ENCODE results near the gene IKZF3. TPM values are rescaled to one million over a fixed set of nuclear protein-coding genes. Genes with fewer than 3 reads are reported as not detected.

IKZF3 gene
- total RNA-seq, 4 donors from 2014 or later: 2.9 to 8.3 (median 4.5) TPM

- DNase-seq (ENCODE audit: low spot score): no peak
- TF ChIP-seq CTCF (IDR thresholded peaks at IDR 0.05): no peak
- no peak for ATAC-seq (ENCODE audit: low FRiP score)
Measured at GRCh38 chr17:39826334-39826733, 37.8 kb downstream of the IKZF3 start.

GRCh38 chr17:39823407-39824054 lies 40.6 kb downstream of the IKZF3 start:
- DNase-seq (ENCODE audit: low spot score): no peak

GRCh38 chr17:39822051-39822451 lies 42.1 kb downstream of the IKZF3 start:
- DNase-seq (ENCODE audit: low spot score): no peak
- no peak for TF ChIP-seq CTCF (IDR thresholded peaks at IDR 0.05)
- ATAC-seq (ENCODE audit: low FRiP score): no peak

More at GRCh38 chr17:39823407-39824054, 40.6 kb downstream of the IKZF3 start:
- no peak for ATAC-seq (ENCODE audit: low FRiP score)
- TF ChIP-seq CTCF (IDR thresholded peaks at IDR 0.05): no peak

- DNase-seq (ENCODE audit: low spot score) (no peak), ATAC-seq (ENCODE audit: low FRiP score) (no peak)
- no peak for TF ChIP-seq CTCF (IDR thresholded peaks at IDR 0.05)
Measured at GRCh38 chr17:39820987-39821386, 43.1 kb downstream of the IKZF3 start.

GRCh38 chr17:39820541-39820940 lies 43.6 kb downstream of the IKZF3 start:
- ATAC-seq (ENCODE audit: low FRiP score) (no peak), DNase-seq (ENCODE audit: low spot score) (no peak)
- no peak for TF ChIP-seq CTCF (IDR thresholded peaks at IDR 0.05)

GRCh38 chr17:39818358-39819000 lies 45.6 kb downstream of the IKZF3 start:
- DNase-seq (ENCODE audit: low spot score): no peak
- no peak for ATAC-seq (ENCODE audit: low FRiP score)
- no peak for TF ChIP-seq CTCF (IDR thresholded peaks at IDR 0.05)

GRCh38 chr17:39816272-39816671 lies 47.8 kb downstream of the IKZF3 start:
- no peak for DNase-seq (ENCODE audit: low spot score)
- no peak for ATAC-seq (ENCODE audit: low FRiP score)
- TF ChIP-seq CTCF (IDR thresholded peaks at IDR 0.05): no peak
